GM21515 (cell line): ENCODE results near the gene ITGA6.

Source experiments
- ATAC-seq: cut with Tn5 transposase; IDR thresholded peaks from one replicate; pipeline ENCODE4 v1.9.1; 2021; ENCODE audit not compliant: unreplicated experiment

ITGA6 gene

GRCh38 chr2:172427256-172427989 is at the start of gene ITGA6:
ITGA6 (plus strand) TSS chr2:172427586.
- ATAC-seq: no peak

DNA sequence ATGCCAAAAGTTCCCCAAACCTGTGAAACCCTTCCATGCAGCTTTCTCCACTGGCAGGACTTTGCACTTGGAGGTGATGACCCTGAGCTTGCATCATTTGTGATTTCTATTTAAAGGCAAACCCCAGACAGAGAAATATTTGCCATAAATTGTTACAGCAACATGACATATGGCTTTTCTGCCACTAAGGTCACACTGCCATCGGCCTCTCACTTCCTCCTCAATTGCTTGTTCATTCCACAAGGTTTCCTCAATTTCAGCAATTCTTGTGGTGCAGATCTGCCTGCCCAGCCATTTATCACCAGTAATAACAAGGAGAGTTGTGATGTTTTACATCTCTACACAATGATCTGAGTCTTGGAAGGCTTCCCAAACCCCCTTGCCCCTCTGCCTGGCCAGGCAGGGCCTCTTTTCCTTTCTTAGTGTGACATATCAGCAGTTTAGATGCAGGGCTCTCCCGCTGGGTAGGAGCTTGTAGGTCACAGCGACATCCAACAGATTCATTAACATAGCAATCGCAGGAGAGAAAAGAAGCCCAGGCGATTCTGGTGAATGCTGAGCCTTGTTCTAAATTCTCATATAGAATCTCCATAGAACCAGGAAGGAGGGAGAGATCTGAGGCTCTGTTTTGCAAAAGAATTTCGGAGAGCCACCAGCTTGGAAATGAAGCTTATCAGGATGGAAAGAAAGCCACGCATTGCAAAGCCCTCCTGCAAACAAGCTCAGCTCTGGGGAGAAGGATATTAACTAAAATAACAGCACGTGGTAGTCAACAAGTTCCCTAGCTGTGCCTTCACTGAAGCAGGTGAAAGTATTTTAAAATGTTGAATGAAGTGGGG is 46.7 kb upstream of the ITGA6 start:
- ATAC-seq: no peak

GRCh38 chr2:172381275-172382027 is 45.9 kb upstream of the ITGA6 start:
- ATAC-seq: no peak

DNA sequence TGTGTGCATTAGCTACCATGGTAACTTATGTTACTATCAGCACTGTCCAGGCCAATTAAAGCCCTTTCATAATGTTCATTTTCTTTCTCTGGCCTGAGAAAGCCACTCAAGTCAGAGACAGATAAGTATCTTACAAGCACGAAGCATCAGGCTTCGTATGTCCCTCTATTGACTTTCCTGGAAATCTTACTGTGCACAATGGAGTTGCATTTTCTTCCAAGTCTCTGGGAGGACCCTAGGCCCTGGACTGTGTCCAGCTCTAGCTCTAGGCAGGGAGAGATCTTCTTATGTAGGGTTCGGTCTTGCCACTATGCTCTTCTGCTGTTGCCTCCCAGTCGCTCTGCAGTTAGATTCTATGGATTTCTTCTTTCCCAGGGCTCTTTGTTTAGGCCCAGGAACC is 40.0 kb upstream of the ITGA6 start:
- no peak for ATAC-seq

GRCh38 chr2:172389685-172390339 is 37.6 kb upstream of the ITGA6 start:
- ATAC-seq: no peak

DNA sequence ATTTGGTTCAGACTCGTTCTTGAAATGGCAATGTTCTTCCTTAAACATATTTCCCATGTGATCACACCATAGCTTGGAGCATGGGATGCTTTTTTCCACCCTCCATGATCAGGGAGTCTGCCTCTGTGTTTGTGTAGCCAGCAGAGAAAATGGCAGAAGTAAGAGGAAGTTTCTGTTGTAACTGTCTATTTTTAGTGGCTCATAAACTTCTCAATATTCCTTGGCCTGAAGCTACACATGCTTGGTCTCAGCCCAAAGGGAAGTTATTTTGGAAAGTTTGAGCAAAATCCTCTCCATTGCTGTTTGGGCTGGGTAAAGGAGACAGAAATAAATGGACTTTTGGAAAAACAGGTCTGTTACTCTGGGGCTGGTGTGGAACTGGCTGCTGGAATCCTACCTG is 33.4 kb upstream of the ITGA6 start:
- no peak for ATAC-seq

GRCh38 chr2:172395503-172395902 is 31.9 kb upstream of the ITGA6 start:
- ATAC-seq: no peak

GRCh38 chr2:172397148-172397834 is 30.1 kb upstream of the ITGA6 start:
- ATAC-seq: no peak

GRCh38 chr2:172398440-172398839 is 28.9 kb upstream of the ITGA6 start:
- ATAC-seq: no peak

DNA sequence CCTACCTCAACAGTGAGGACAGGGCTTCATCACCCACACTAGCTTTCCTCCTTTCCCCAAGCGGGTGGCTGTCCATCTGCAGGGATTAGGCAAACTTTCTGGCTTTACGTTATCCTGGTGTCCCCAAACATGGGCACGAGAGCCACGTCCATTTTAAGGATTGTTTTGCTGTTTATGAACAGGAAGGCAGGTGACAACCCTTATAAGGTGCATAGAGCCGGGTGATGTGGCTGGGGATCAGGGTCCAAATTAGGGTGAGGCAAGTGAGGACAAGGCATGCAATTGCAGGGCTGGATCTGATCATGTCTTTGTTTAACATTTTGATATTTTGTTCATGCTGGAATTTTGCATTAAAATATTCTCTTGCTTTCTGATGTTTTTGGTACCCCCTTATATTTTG is 27.6 kb upstream of the ITGA6 start:
- no peak for ATAC-seq

GRCh38 chr2:172402198-172402597 is 25.2 kb upstream of the ITGA6 start:
- no peak for ATAC-seq

DNA sequence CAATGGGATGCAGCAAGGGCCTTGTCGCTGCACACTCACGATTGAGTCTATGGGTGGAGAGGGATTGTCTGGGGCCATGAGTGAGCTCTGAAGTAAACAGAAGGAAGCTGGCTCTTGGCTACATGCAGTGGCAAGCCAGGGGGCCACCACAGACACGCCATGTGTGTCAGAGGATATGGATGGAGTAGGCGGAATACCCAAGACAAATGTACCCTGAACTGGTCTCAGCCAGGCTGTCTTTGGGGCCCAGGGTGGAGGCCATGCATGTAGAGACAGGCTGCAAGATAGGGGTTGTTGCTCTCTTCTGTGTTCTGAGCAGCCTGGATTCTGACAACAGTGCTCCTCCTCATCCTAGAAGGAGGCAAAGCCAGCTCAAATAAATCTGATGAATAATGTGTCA is 24.0 kb upstream of the ITGA6 start:
- no peak for ATAC-seq

DNA sequence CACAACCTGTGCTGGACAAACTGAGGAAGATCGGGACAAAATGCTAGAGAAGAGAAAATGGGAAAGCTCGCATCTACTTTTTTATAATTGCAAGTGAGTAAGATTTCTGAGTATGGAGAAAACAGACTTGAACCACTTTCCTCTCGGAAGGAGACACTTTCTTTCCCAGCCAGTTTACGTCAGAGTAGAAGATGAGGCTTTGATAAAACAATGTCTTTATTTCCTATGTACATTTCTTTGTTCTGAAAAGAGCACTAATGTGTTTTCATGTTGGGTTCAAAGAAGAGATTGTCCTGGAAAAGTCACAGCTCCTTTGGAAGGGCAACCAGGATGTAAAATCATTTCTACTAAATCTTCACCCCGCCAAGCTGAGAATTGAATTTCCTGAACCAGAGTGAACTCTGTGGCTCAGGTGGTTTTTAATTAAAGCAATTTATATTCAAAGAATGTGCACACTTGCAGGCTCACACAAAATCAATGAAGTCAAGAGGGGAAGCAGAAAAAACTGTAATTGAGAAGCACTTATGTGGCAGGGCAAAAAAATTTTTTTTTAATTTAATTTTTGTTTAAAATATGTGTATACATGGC is 23.4 kb upstream of the ITGA6 start:
- no peak for ATAC-seq

DNA sequence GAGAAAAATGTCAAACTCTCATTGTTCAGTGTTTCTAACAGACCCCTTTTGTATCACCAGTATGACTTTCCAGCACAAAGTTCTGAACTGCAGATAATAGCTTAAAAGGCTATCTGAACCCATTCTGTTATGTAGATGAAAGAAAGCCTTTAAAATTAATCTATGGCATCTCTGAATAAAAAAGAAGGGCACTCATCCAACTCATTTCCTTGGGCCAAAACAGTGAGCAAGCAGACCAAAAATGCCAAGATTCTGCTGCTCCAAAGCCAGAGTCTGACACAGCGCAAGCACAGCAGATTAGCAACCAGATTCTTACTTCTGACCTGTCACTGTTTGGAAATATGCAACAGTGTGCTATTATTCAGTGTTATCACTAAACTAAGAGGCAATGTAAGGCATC is 22.6 kb upstream of the ITGA6 start:
- no peak for ATAC-seq

DNA sequence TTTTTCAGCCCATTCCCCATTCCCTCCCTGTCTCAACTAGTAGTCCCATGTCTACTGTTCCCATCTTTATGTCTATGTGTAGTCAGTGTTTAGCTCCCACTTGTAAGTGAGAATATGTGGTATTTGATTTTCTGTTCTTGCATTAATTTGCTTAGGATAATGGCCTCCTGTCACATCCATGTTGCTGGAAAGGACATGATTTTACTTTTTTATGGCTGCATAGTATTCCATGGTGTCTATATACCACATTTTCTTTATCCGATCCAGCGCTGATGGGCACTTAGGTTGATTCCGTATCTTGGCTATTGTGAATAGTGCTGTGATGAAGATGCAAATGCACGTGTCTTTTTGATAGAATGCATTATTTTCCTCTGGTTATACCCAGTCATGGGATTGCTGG is 21.7 kb upstream of the ITGA6 start:
- no peak for ATAC-seq

- no peak for ATAC-seq
Measured at GRCh38 chr2:172408143-172408766, 19.1 kb upstream of the ITGA6 start.

- no peak for ATAC-seq
Measured at GRCh38 chr2:172409042-172409441, 18.3 kb upstream of the ITGA6 start.

DNA sequence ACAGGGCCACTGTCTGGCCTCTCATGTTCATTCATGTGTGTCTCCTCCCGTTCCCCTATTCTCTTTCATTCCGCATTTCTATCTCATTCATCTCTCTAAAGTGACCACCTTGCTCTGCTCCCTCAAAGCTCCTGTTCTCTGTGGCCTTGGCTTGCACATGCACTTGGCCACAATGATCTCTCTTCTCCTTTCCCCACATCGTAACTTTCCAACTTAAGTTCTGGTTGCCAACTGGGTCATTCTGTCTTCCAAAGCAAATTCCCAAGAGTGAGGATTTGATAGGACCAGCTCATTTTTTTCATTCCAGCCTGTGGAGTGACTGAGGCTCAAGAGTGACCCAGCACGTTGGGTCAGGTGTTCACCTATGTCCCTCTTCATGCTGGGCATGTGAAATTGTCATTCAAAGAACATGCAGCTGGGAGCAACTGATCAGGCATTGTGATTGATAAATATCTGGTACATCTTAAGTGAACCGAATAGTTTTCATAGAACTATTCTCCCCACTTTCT is 14.3 kb upstream of the ITGA6 start:
- no peak for ATAC-seq

GRCh38 chr2:172415157-172415864 is 12.1 kb upstream of the ITGA6 start:
- ATAC-seq: no peak
